ENCODE measurements around the gene PLIN1.

DNA sequence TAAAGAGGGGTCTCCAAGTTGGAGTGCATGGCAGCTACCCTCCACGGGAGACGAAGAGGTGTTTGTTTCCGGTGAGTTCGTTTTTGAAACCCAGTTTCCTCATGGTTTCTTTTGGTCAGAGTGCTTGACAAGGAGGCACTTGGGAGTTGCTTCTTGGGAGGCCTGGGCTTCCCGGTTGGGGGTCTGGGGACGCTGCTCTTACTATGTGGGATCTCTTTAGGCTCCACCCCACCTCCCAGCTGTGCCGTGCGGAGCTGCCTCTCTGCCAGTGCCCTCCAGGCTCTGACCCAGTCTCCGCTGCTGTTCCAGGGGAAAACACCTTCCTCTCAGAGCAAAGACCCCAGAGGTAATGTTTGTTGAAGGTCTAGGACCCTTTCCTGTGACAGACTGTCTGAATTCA lies 53.5 kb downstream of the PLIN1 start:
- TF ChIP-seq EZH2phosphoT487 (IDR thresholded peaks at IDR 0.05) = no peak
- TF ChIP-seq CTCF (IDR thresholded peaks at IDR 0.05) = no peak
- no peak for TF ChIP-seq EZH2 (IDR thresholded peaks at IDR 0.05)

Measured in neural progenitor cell (in vitro differentiated cells).